Left forelimb (tissue), 1 donor: Measurements from ENCODE around the gene LHFPL2.

Experiments used
- DNase-seq: peaks from one replicate; pipeline ENCODE4 v3.0.0-alpha.2; 2018; ENCODE audit warnings: low spot score

Gene LHFPL2

GRCh38 chr5:78666041-78666444 is 17.5 kb upstream of the LHFPL2 start:
- DNase-seq, result no peak

- DNase-seq, result no peak
Measured at GRCh38 chr5:78665534-78665933, 17.0 kb upstream of the LHFPL2 start.

- no peak for DNase-seq
Measured at GRCh38 chr5:78662323-78662722, 13.8 kb upstream of the LHFPL2 start.

GRCh38 chr5:78661691-78662090 is 13.1 kb upstream of the LHFPL2 start:
- no peak for DNase-seq

- no peak for DNase-seq
Measured at GRCh38 chr5:78661044-78661443, 12.5 kb upstream of the LHFPL2 start.

GRCh38 chr5:78660401-78660800 is 11.8 kb upstream of the LHFPL2 start:
- no peak for DNase-seq

- no peak for DNase-seq
Measured at GRCh38 chr5:78659714-78660113, 11.1 kb upstream of the LHFPL2 start.

GRCh38 chr5:78659114-78659513 is 10.5 kb upstream of the LHFPL2 start:
- DNase-seq, result no peak

GRCh38 chr5:78657201-78657600 is 8.6 kb upstream of the LHFPL2 start:
- no peak for DNase-seq

- no peak for DNase-seq
Measured at GRCh38 chr5:78655746-78656290, 7.2 kb upstream of the LHFPL2 start.

- no peak for DNase-seq
Measured at GRCh38 chr5:78654386-78654785, 5.8 kb upstream of the LHFPL2 start.

GRCh38 chr5:78653681-78654366 is 5.3 kb upstream of the LHFPL2 start:
- no peak for DNase-seq

- DNase-seq, result no peak
Measured at GRCh38 chr5:78653031-78653430, 4.5 kb upstream of the LHFPL2 start.

- no peak for DNase-seq
Measured at GRCh38 chr5:78651468-78651867, 2.9 kb upstream of the LHFPL2 start.

GRCh38 chr5:78650531-78650930 is 2.0 kb upstream of the LHFPL2 start:
- no peak for DNase-seq

- no peak for DNase-seq
Measured at GRCh38 chr5:78649861-78650496, 1.4 kb upstream of the LHFPL2 start.

- no peak for DNase-seq
Measured at GRCh38 chr5:78649211-78649695, 681 bp upstream of the LHFPL2 start.

- DNase-seq, result peak; percentile 83
Measured at GRCh38 chr5:78647838-78648358, 674 bp downstream of the LHFPL2 start.

GRCh38 chr5:78647351-78647818 is 1.2 kb downstream of the LHFPL2 start:
- peak; percentile 71 for DNase-seq

GRCh38 chr5:78644741-78645300 is 3.8 kb downstream of the LHFPL2 start:
- no peak for DNase-seq

- no peak for DNase-seq
Measured at GRCh38 chr5:78644129-78644528, 4.4 kb downstream of the LHFPL2 start.

- DNase-seq, result no peak
Measured at GRCh38 chr5:78642701-78643100, 5.9 kb downstream of the LHFPL2 start.
